GM12878 (cell line): ENCODE results near the gene RYR2. TPM values are rescaled to one million over a fixed set of nuclear protein-coding genes. Genes with fewer than 3 reads are reported as not detected.

Experiments used
- ATAC-seq: fragments of 200-7000 bp; cut with Tn5 transposase; 3 replicates; pipeline ENCODE4 v1.9.1; 2020; ENCODE audit warnings: mild to moderate bottlenecking, moderate library complexity
- BruUV-seq: library from RNA; stranded (reverse); fragments of 400-500 nt; replicated peaks from 2 replicates; lab custom pipeline; 2021; lab: Mats Ljungman, UMichigan
- CTCF ChIA-PET: fragments of 300-600 bp; sonication (Branson Sonifier 250); formaldehyde crosslinking; extraction: SDS; loops from one replicate; lab custom pipeline; 2021; ENCODE audit warnings: inconsistent platforms; lab: Yijun Ruan, JAX
- POLR2A ChIA-PET: fragments of 350-600 bp; formaldehyde crosslinking; extraction: SDS; loops from one replicate; lab custom pipeline; 2021; ENCODE audit warnings: inconsistent platforms; lab: Charles Lee
- RAD21 ChIA-PET: fragments of 300-600 bp; sonication (Branson Sonifier 250); formaldehyde crosslinking; loops from one replicate; lab custom pipeline; 2023; ENCODE audit warnings: antibody characterized with exemption; ENCODE audit not compliant: unreplicated experiment; lab: Charles Lee
- SMC1A ChIA-PET: fragments of 300-600 bp; sonication (Branson Sonifier 250); formaldehyde crosslinking; loops from one replicate; lab custom pipeline; 2023; ENCODE audit not compliant: unreplicated experiment, uncharacterized antibody; lab: Charles Lee
- DNase-seq: peaks from one replicate; pipeline ENCODE4 v3.0.0-alpha.2; 2011; ENCODE audit warnings: low read depth, low spot score
- FAIRE-seq: peaks from 3 replicates; lab custom pipeline; 2011; peaks lifted over from hg19 to GRCh38; lab: Jason Lieb, UNC
- H2AFZ ChIP-seq: 2 replicates; pipeline ENCODE4 v1.6.0; 2011; ENCODE audit warnings: low read depth, low read length, control low read depth; ENCODE audit not compliant: control insufficient read depth
- H3K27ac ChIP-seq: 2 replicates; pipeline ENCODE4 v1.5.1; 2011; ENCODE audit warnings: control low read depth; ENCODE audit not compliant: control insufficient read depth, insufficient read depth
- H3K27me3 ChIP-seq, 2 experiments: replicated peaks in 1 of 2; 2 replicates each; pipeline versions ENCODE4 v1.6.0 to v1.6.1; 2011; ENCODE audit warnings: low read length in 1 of 2; ENCODE audit not compliant: control insufficient read depth in 2 of 2, insufficient read depth in 2 of 2
- H3K36me3 ChIP-seq, 2 experiments: 2 replicates each; pipeline ENCODE4 v1.5.1; 2011; ENCODE audit warnings: low read length in 1 of 2; ENCODE audit not compliant: control insufficient read depth in 2 of 2, insufficient read depth in 2 of 2
- H3K4me1 ChIP-seq: 2 replicates; pipeline ENCODE4 v1.6.1; 2011; ENCODE audit warnings: mild to moderate bottlenecking, low read length, moderate library complexity, mixed read lengths; ENCODE audit not compliant: control insufficient read depth, insufficient read depth
- H3K4me2 ChIP-seq: 2 replicates; pipeline ENCODE4 v1.6.0; 2011; ENCODE audit warnings: control low read depth; ENCODE audit not compliant: control insufficient read depth, insufficient read depth
- H3K4me3 ChIP-seq: fragments of 200-600 bp; sonication (generic); 2 replicates; pipeline ENCODE4 v1.5.1; 2016
- H3K79me2 ChIP-seq: 2 replicates; pipeline ENCODE4 v1.6.0; 2011; ENCODE audit warnings: low read length; ENCODE audit not compliant: control insufficient read depth, insufficient read depth
- H3K9ac ChIP-seq: 2 replicates; pipeline ENCODE4 v1.8.0; 2011; ENCODE audit warnings: low read length, control low read depth, mixed read lengths; ENCODE audit not compliant: control insufficient read depth, insufficient read depth
- H3K9me3 ChIP-seq: replicated peaks from 3 replicates; pipeline ENCODE4 v1.5.1; 2011; ENCODE audit warnings: mild to moderate bottlenecking, low read length; ENCODE audit not compliant: control insufficient read depth, insufficient read depth
- H4K20me1 ChIP-seq: 2 replicates; pipeline ENCODE4 v1.6.0; 2011; ENCODE audit not compliant: control insufficient read depth, insufficient read depth
- CBX5 ChIP-seq: sonication (generic); IDR thresholded peaks from 2 replicates; pipeline ENCODE4 v1.6.1; 2016; ENCODE audit warnings: low read depth, moderate library complexity, mild to moderate bottlenecking, inconsistent platforms
- E4F1 ChIP-seq: fragments of 450-650 bp; IDR thresholded peaks from 2 replicates; pipeline ENCODE4 v1.6.1; 2018; ENCODE audit warnings: borderline replicate concordance, mild to moderate bottlenecking; ENCODE audit not compliant: partially characterized antibody
- JUND ChIP-seq: IDR thresholded peaks from 2 replicates; pipeline ENCODE4 v1.6.1; 2012; ENCODE audit warnings: low read depth, mild to moderate bottlenecking, low read length, improper control_type of control experiment, moderate library complexity
- MLLT1 ChIP-seq: fragments of 450-650 bp; IDR thresholded peaks from 2 replicates; pipeline ENCODE4 v1.6.1; 2016; ENCODE audit warnings: mild to moderate bottlenecking
- NR2C2 ChIP-seq: IDR thresholded peaks from 2 replicates; pipeline ENCODE4 v1.6.1; 2011; ENCODE audit warnings: borderline replicate concordance, low read depth; ENCODE audit not compliant: control insufficient read depth, insufficient read length
- RFX5 ChIP-seq: IDR thresholded peaks from 2 replicates; pipeline ENCODE4 v1.6.1; 2011; ENCODE audit warnings: low read depth, low read length, improper control_type of control experiment
- SIX5 ChIP-seq: IDR thresholded peaks from 2 replicates; pipeline ENCODE4 v1.6.1; 2011; ENCODE audit warnings: mild to moderate bottlenecking, low read depth, low read length, moderate library complexity; ENCODE audit not compliant: severe bottlenecking
- SKIL ChIP-seq: fragments of 450-650 bp; IDR thresholded peaks from 2 replicates; pipeline ENCODE4 v1.6.1; 2017; ENCODE audit warnings: mild to moderate bottlenecking, low read depth, inconsistent platforms; ENCODE audit not compliant: poor library complexity, severe bottlenecking
- USF2 ChIP-seq: IDR thresholded peaks from 2 replicates; pipeline ENCODE4 v1.6.1; 2011; ENCODE audit warnings: low read depth, low read length, improper control_type of control experiment, borderline replicate concordance
- ZNF274 ChIP-seq: IDR thresholded peaks from one replicate; pipeline ENCODE4 v1.8.0; 2011; ENCODE audit not compliant: insufficient read length, insufficient read depth
- ZNF622 ChIP-seq: fragments of 450-650 bp; IDR thresholded peaks from 2 replicates; pipeline ENCODE4 v1.6.1; 2017; ENCODE audit warnings: mild to moderate bottlenecking, inconsistent platforms
- WGBS: methylation state at CpG from one replicate; pipeline ENCODE4 v1.1.6; 2016; ENCODE audit warnings: low lambda C conversion rate; ENCODE audit not compliant: insufficient replicate concordance, insufficient coverage; ENCODE audit errors: missing lambda C conversion rate; 5-methylcytosine and 5-hydroxymethylcytosine counted together
- in situ Hi-C: fragments of 300-500 bp; cut with MboI; formaldehyde crosslinking; loops from 9 replicates; pipeline ENCODE4 v1.14.3; 2018; ENCODE audit warnings: mixed read lengths
- intact Hi-C: fragments of 100-400 bp; cut with micrococcal nuclease; formaldehyde crosslinking; loops from one replicate; pipeline ENCODE4 v1.14.2; 2022; ENCODE audit not compliant: unreplicated experiment
- polyA plus RNA-seq, 11 experiments: library from polyadenylated mRNA; depleted of rRNA in 4 of 11; unstranded in 6 of 11; stranded (reverse) in 5 of 11; fragments of >200 nt; fragmentation: Nextera tagmentation in 4 of 11; fragmentation: Illumina TruSeq in 1 of 11; extraction: Ambion mirVana in 4 of 11; extraction: Trizol in 1 of 11; gene quantifications; 1 replicate in 1 of 11; 2 replicates in 10 of 11; pipeline versions ENCODE4 v1.2.1 to v1.2.3, GENCODE V29; 2011 to 2016; ENCODE audit warnings: inconsistent platforms in 2 of 11, missing spikeins in 2 of 11, low read depth in 1 of 11
- total RNA-seq, 4 experiments: library from RNA; depleted of rRNA in 3 of 4; stranded (reverse); fragments of >200 nt in 3 of 4; fragmentation: Illumina TruSeq in 1 of 4; extraction: Trizol in 1 of 4; gene quantifications; 2 replicates each; pipeline versions ENCODE4 v1.2.1 to v1.2.3, GENCODE V29; 2013 to 2021

The RYR2 gene
- total and polyA plus RNA-seq, 10 of the 15 experiments (the other 5 are each of a cell fraction or from before 2014, with no cell fraction given), result 0.01 to 0.04 TPM; not detected in 8

GRCh38 chr1:237306726-237307125, 264.7 kb downstream of the RYR2 start:
- BruUV-seq, result no TSS peak
- DNase-seq (no peak), ATAC-seq (no peak), FAIRE-seq (no peak)
- H3K9ac ChIP-seq, result no peak overlapping the region
- no peaks in the 10 kb centered on the region for H3K27me3 ChIP-seq
- no peak overlapping the region for H3K4me2 ChIP-seq
- no peak overlapping the region for H3K4me3 ChIP-seq
- 6% methylated on average over 8 of the region's 8 CpGs for WGBS
- SMC1A ChIA-PET, result interaction anchor here (0.6 kb wide), 1 partner anchor 281 kb away, joined by 3 read pairs; no protein-coding TSS in a partner anchor
- POLR2A ChIA-PET, result no interaction called here
- TF ChIP-seq USF2 (no peak), RFX5 (no peak), SKIL (no peak), E4F1 (no peak), MLLT1 (no peak), ZNF622 (no peak), NR2C2 (no peak), JUND (no peak), SIX5 (no peak), ZNF274 (no peak), CBX5 (no peak)
- in situ Hi-C loops (no loop called here), intact Hi-C loops (no loop called here)
- H2AFZ ChIP-seq, result no peak overlapping the region
- CTCF ChIA-PET, result no interaction called here
- H3K36me3 ChIP-seq, result no peaks in the 10 kb centered on the region
- no peaks in the 10 kb centered on the region for H3K4me1 ChIP-seq
- no peaks in the 10 kb centered on the region for H4K20me1 ChIP-seq
- RAD21 ChIA-PET, result no interaction called here
- no peaks in the 10 kb centered on the region for H3K79me2 ChIP-seq
- H3K27ac ChIP-seq, result no peak overlapping the region
- H3K9me3 ChIP-seq, result no peaks in the 10 kb centered on the region
